Spleen (tissue), 11 donors: ENCODE data around the gene MATR3. TPM values are rescaled to one million over a fixed set of nuclear protein-coding genes. Genes with fewer than 3 reads are reported as not detected.
A peak's percentile ranks its signal among the peaks of the same experiment; 100 is the strongest.

Source experiments
- DNase-seq: peaks from one replicate; pipeline ENCODE4 v3.0.0-alpha.2; 2020
- H3K27ac ChIP-seq, 8 donors: fragments of 200-600 bp; sonication (generic) in 7 of 8; 1 replicate in 4 of 8; 2 replicates in 4 of 8; pipeline versions ENCODE4 v1.5.0 to v1.8.0; 2016 to 2021; ENCODE audit warnings: inconsistent platforms in 4 of 8, mild to moderate bottlenecking in 4 of 8, moderate library complexity in 1 of 8
- H3K27me3 ChIP-seq, 7 donors: fragments of 200-600 bp; sonication (generic) in 6 of 7; replicated peaks in 1 of 7; 1 replicate in 4 of 7; 2 replicates in 3 of 7; pipeline versions ENCODE4 v1.5.0 to v1.8.0; 2016 to 2021; ENCODE audit warnings: inconsistent platforms in 3 of 7, mild to moderate bottlenecking in 1 of 7
- H3K36me3 ChIP-seq, 6 donors: fragments of 200-600 bp; sonication (generic) in 5 of 6; 1 replicate in 4 of 6; 2 replicates in 2 of 6; pipeline versions ENCODE4 v1.5.0 to v1.8.0; 2016 to 2021; ENCODE audit warnings: inconsistent platforms in 2 of 6
- H3K4me1 ChIP-seq, 6 donors: fragments of 200-600 bp; sonication (generic) in 5 of 6; 1 replicate in 3 of 6; 2 replicates in 3 of 6; pipeline versions ENCODE4 v1.5.0 to v1.8.0; 2016 to 2021; ENCODE audit warnings: inconsistent platforms in 3 of 6
- H3K4me3 ChIP-seq, 8 donors: fragments of 200-600 bp; sonication (generic) in 7 of 8; 1 replicate in 4 of 8; 2 replicates in 4 of 8; pipeline versions ENCODE4 v1.5.0 to v1.8.0; 2016 to 2021; ENCODE audit warnings: inconsistent platforms in 4 of 8, mild to moderate bottlenecking in 4 of 8, moderate library complexity in 2 of 8
- H3K9me3 ChIP-seq, 8 donors: fragments of 200-600 bp; sonication (generic) in 7 of 8; 1 replicate in 4 of 8; 2 replicates in 4 of 8; pipeline versions ENCODE4 v1.5.0 to v1.8.0; 2016 to 2021; ENCODE audit warnings: inconsistent platforms in 4 of 8
- POLR2A ChIP-seq, 3 donors: fragments of 450-650 bp; IDR thresholded peaks; one replicate each; pipeline ENCODE4 v1.5.1; 2017; ENCODE audit warnings: antibody characterized with exemption in 3 of 3, mild to moderate bottlenecking in 1 of 3
- POLR2AphosphoS5 ChIP-seq, 3 donors: sonication (generic); formaldehyde crosslinking; IDR thresholded peaks; one replicate each; pipeline ENCODE4 v1.5.1; 2017; ENCODE audit warnings: antibody characterized with exemption in 3 of 3
- WGBS, 5 donors: extraction: QIAGEN DNeasy Blood & Tissue Kit in 3 of 5; methylation state at CpG; one replicate each; pipeline versions ENCODE4 v1.1.5 to v1.1.7; 2013 to 2018; 5-methylcytosine and 5-hydroxymethylcytosine counted together
- intact Hi-C: fragments of 100-400 bp; cut with DNase I; formaldehyde crosslinking; loops from one replicate; pipeline ENCODE4 v1.15.0; 2023; ENCODE audit warnings: low total_unique reads
- polyA plus RNA-seq, 3 donors: library from polyadenylated mRNA; stranded (reverse); fragments of 200-250 nt; gene quantifications; one replicate each; pipeline ENCODE4 v1.2.1, GENCODE V29; 2013
- total RNA-seq, 7 donors: library from RNA; depleted of rRNA in 3 of 7; stranded (reverse); fragments of >200 nt in 3 of 7; fragmentation: NEBNext Ultra II Directional in 4 of 7; extraction: Animal tissue kit (Norgen Biotek cat#: 25700) in 4 of 7; gene quantifications; one replicate each; pipeline versions ENCODE4 v1.1.0 to v1.2.1, GENCODE V29; 2016 to 2021
- TF ChIP-seq, protein P1 (sequence below), 11 experiments: fragments of 200-600 bp in 7 of 11; fragments of 450-650 bp in 4 of 11; sonication (generic) in 4 of 11; IDR thresholded peaks in 8 of 11; conservative IDR thresholded peaks in 3 of 11; 1 replicate in 7 of 11; 2 replicates in 4 of 11; pipeline versions ENCODE4 v1.4.0 to v1.8.0; 2016 to 2021; ENCODE audit warnings: antibody characterized with exemption in 11 of 11, inconsistent platforms in 4 of 11, mild to moderate bottlenecking in 1 of 11
- donor health status: healthy with polysubstance abuse.
- donor health status: DM: no; HTN: no; CAD: no; lungs with moderate emphysema.
- donor health status: DM: no; HTN: no; CAD: no.
- donor health status: Bipolar disorder and iron deficiency.
- donor health status: healthy.
- donor health status: DM: no; HTN: no; CAD: no.
- donor health status: DM: yes; HTN: yes; CAD: no.

Gene MATR3
- total and polyA plus RNA-seq, 10 donors, result 114 to 251 (median 206) TPM

DNA sequence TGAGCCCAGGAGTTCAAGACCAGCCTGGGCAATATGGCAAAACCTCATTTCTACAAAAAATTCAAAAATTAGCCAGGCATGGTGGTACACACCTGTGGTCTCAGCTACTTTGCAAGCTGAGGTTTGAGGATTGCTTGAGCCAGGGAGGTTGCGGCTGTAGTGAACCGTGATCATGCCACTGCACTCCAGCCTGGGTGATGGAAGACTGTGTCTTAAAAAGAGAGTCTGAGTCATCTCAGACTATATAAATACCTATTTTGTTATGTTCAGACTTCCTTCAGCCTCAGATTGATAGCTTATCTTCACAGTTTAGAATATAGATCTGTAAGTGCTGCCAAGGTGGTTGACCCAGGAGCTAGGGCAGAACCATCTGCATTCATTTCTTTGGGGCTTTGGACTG is 46.5 kb downstream of the MATR3 start:
- WGBS, 5 donors, result 56 to 88% (median 82%) methylated on average over 2 of the region's 2 CpGs
- no peaks in the 10 kb centered on the region for H3K9me3 ChIP-seq

DNA sequence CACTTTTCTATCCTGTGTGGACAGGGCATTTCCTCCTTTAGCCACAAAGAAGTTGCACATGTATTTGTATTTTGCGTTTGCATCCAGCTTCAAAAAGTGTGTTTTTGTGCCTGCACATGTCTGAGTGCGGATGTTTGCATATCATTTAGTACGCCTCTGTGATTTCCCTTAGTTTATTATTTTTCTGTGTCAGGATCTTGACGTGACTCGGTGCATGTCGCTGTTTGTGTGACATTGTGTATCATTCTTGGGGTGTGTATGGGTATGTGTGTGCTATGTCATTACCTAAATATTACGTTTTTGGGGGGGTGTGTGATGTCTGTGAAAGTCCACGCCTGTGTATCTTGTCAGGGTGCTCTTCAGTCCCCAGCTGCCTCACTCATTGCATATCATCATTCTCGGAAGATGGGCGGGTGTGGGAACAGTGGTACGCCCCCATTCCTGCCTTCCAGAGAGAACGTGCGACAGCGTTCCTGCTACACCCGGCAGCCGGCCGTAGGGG is 47.7 kb downstream of the MATR3 start:
- DNase-seq, result no peak
- H3K9me3 ChIP-seq, result no peaks in the 10 kb centered on the region
- H3K27ac ChIP-seq, result peak overlapping the region; percentile 96 to 100 (median 99)
- peaks cover 0 to 26% (median under 1%) of the 10 kb centered on the region in 6 donors for H3K36me3 ChIP-seq
- 2 to 4% (median 2%) methylated on average over 17 of the region's 17 CpGs for WGBS, 5 donors
- H3K27me3 ChIP-seq, result no peaks in the 10 kb centered on the region
- peaks cover 9 to 57% (median 45%) of the 10 kb centered on the region in 6 donors for H3K4me1 ChIP-seq
- intact Hi-C loops, result no loop called here
- H3K4me3 ChIP-seq, result peak overlapping the region; percentile 75 to 97 (median 87)
- TF ChIP-seq POLR2AphosphoS5 (IDR thresholded peaks at IDR 0.05) (no peak), POLR2A (IDR thresholded peaks at IDR 0.05) (no peak)
- TF ChIP-seq, protein P1, sequence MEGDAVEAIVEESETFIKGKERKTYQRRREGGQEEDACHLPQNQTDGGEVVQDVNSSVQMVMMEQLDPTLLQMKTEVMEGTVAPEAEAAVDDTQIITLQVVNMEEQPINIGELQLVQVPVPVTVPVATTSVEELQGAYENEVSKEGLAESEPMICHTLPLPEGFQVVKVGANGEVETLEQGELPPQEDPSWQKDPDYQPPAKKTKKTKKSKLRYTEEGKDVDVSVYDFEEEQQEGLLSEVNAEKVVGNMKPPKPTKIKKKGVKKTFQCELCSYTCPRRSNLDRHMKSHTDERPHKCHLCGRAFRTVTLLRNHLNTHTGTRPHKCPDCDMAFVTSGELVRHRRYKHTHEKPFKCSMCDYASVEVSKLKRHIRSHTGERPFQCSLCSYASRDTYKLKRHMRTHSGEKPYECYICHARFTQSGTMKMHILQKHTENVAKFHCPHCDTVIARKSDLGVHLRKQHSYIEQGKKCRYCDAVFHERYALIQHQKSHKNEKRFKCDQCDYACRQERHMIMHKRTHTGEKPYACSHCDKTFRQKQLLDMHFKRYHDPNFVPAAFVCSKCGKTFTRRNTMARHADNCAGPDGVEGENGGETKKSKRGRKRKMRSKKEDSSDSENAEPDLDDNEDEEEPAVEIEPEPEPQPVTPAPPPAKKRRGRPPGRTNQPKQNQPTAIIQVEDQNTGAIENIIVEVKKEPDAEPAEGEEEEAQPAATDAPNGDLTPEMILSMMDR (IDR thresholded peaks at IDR 0.05 in 8 of 11, conservative IDR thresholded peaks at IDR 0.05 in 3 of 11), result no peak

More for the DNA sequence above, 46.5 kb downstream of the MATR3 start:
- no peak overlapping the region for H3K4me3 ChIP-seq
- H3K27me3 ChIP-seq, result no peaks in the 10 kb centered on the region
- intact Hi-C loops, result no loop called here
- no peak for DNase-seq
- peaks cover 0 to 14% (median 0%) of the 10 kb centered on the region in 6 donors for H3K36me3 ChIP-seq
- TF ChIP-seq, protein P1 (IDR thresholded peaks at IDR 0.05 in 8 of 11, conservative IDR thresholded peaks at IDR 0.05 in 3 of 11), result no peak
- TF ChIP-seq POLR2A (IDR thresholded peaks at IDR 0.05) (no peak), POLR2AphosphoS5 (IDR thresholded peaks at IDR 0.05) (no peak)
- H3K4me1 ChIP-seq, result peaks cover 9 to 46% (median 37%) of the 10 kb centered on the region in 6 donors
- H3K27ac ChIP-seq, result no peak overlapping the region

DNA sequence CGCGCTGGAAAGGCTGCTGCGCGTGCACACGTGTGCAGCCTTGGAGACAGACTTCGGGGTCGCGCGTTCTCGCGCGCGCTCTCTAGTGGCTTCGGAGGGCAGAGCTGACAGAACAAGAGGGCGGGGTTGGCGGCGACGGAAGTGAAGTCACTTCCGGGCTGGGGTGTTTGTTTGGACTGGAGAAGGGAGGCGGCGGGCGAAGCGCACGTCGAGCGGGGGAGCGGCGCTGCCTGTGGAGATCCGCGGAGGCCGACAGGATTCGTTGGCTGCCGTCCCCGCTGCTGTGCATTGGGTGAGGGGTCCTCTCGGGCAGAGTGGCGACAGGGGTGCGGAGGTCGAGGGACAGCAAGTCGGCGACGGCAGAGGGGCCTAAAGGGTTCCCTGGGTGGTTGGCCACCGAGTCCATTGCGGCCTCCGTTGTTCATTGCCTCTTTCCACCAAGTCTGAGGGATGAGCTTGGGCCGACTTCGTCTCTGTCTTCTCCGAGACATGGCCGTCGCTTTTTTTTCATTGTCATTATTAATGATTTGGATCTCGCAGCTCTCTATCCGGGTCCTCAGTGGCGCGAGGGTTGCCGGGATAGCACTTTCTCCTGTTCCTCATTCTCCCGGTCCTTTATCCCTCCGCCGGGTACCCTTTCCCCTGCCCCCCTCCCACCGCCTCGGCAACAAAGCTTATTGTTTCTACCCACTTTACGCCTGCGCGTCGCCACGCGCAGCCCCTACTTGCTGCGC is 48.3 kb downstream of the MATR3 start, which contains the start of gene PAIP2:
Gene PAIP2 (plus strand): TSS at position 166 of the 734 bp plus-strand sequence. CDS start 21,931 bp downstream, outside the sequence.
- H3K4me1 ChIP-seq, result peaks cover 9 to 64% (median 50%) of the 10 kb centered on the region in 6 donors
- H3K27ac ChIP-seq, result peak within 1 kb of the TSS; percentile 96 to 100 (median 99)
- no peaks in the 10 kb centered on the region for H3K27me3 ChIP-seq
- H3K9me3 ChIP-seq, result no peaks in the 10 kb centered on the region
- TF ChIP-seq POLR2AphosphoS5 (IDR thresholded peaks at IDR 0.05), result peak; percentile 98 to 100 (median 99)
- TF ChIP-seq, protein P1 (IDR thresholded peaks at IDR 0.05 in 8 of 11, conservative IDR thresholded peaks at IDR 0.05 in 3 of 11), result peak; percentile 76 to 95 (median 92)
- peak in 2 of 3 donors; percentile 69 to 79 for TF ChIP-seq POLR2A (IDR thresholded peaks at IDR 0.05)
- intact Hi-C loops, result no loop called here
- H3K36me3 ChIP-seq, result peaks cover 0 to 32% (median 4%) of the 10 kb centered on the region in 6 donors
- H3K4me3 ChIP-seq, result peak within 1 kb of the TSS; percentile 75 to 97 (median 87)
- 0 to 1% (median 0%) methylated on average over 45 to 66 of the region's 66 CpGs for WGBS, 5 donors
- peak; percentile 100 for DNase-seq

DNA sequence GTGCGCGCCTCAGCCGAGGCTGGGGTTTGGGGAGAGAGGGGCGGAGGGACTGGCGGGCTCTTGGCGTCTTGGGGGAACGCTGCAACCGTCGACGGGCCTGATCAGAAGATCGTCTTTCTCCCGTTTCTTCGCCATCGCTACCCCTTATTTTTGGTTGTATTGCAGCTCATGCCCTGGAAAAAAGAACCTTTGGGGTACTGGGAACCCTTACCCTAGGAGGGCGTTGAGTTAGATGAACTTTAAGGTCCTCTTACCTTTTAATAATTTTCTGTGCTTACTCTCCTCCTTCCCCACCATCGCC is 48.8 kb downstream of the MATR3 start:
- 0 to 1% (median 0%) methylated on average over 16 of the region's 16 CpGs for WGBS, 5 donors
- intact Hi-C loops, result no loop called here

More for the DNA sequence above, 48.8 kb downstream of the MATR3 start:
- Histone ChIP-seq H3K9me3 (no peaks in the 10 kb centered on the region), H3K4me3 (peak overlapping the region; percentile 75 to 97 (median 87)), H3K27ac (peak overlapping the region; percentile 96 to 100 (median 99)), H3K4me1 (peaks cover 9 to 69% (median 52%) of the 10 kb centered on the region in 6 donors), H3K27me3 (no peaks in the 10 kb centered on the region), H3K36me3 (peaks cover 0 to 36% (median 4%) of the 10 kb centered on the region in 6 donors)
- TF ChIP-seq POLR2A (IDR thresholded peaks at IDR 0.05) (no peak), POLR2AphosphoS5 (IDR thresholded peaks at IDR 0.05) (no peak)
- TF ChIP-seq, protein P1 (IDR thresholded peaks at IDR 0.05 in 8 of 11, conservative IDR thresholded peaks at IDR 0.05 in 3 of 11), result no peak
- DNase-seq, result no peak
